ENCODE measurements around the gene ZNF358. TPM values are rescaled to one million over a fixed set of nuclear protein-coding genes. Genes with fewer than 3 reads are reported as not detected.

ZNF358 gene
- total and polyA plus RNA-seq, 4 experiments from 2014 or later, result 1.6 to 8.7 (median 8.4) TPM; not detected in 1

DNA sequence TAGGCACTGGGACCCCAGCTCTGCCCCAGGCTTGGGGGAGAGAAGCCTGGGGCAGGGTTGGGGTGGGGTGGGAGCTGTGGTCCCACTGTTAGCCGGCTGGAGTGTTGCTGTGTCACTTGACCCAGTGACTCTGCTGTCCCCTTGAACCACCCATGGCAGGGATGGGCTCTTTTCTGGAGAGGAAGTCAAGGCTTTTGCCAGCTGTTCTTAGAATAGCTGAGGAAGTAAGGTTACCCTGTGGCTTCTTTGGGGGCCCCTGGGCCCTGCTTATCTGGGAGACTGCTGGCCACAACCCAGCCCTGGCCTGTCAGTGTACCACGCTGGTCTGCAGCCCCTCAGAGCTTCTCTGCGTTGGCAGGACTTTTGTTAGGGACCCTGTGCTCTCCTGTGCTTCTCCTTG, 28.7 kb downstream of the ZNF358 start:
- Mint-ChIP-seq H3K4me1 (peaks cover 5 to 13% (median 6%) of the 10 kb centered on the region in 4 donors), H3K27ac (no peak overlapping the region), H3K4me3 (no peak overlapping the region), H3K27me3 (no peaks in the 10 kb centered on the region), H3K36me3 (peaks cover 22 to 38% of the 10 kb centered on the region in 2 donors), H3K9me3 (no peaks in the 10 kb centered on the region)
- Histone ChIP-seq H3K27ac (ENCODE audit: low read depth, low read length) (no peak overlapping the region), H3K4me3 (ENCODE audit: low read length in 2 of 2) (no peak overlapping the region), H3K4me1 (ENCODE audit: insufficient read depth, low read length) (no peaks in the 10 kb centered on the region), H3K36me3 (ENCODE audit: insufficient read depth, low read length) (peaks cover 4% of the 10 kb centered on the region), H3K27me3 (ENCODE audit: insufficient read depth, low read length) (no peaks in the 10 kb centered on the region), H3K9me3 (ENCODE audit: control insufficient read depth in 1 of 2, low read length in 2 of 2) (no peaks in the 10 kb centered on the region)
- intact Hi-C loops (cut with micrococcal nuclease), result no loop called here
- DNase-seq, result no peak
- ChIA-PET POLR2A (ENCODE audit: partially characterized antibody) (interaction anchor here (0.6 to 0.8 kb wide), 2 partner anchors 23 to 216 kb away, joined by 3 to 4 read pairs; no protein-coding TSS in a partner anchor), CTCF (ENCODE audit: partially characterized antibody) (no interaction called here)

GRCh38 chr19:7545300-7545699, 29.4 kb downstream of the ZNF358 start:
- no peak overlapping the region for H3K27ac ChIP-seq (ENCODE audit: low read depth, low read length)
- POLR2A ChIA-PET (ENCODE audit: partially characterized antibody), result no interaction called here
- H3K4me1 ChIP-seq (ENCODE audit: insufficient read depth, low read length), result no peaks in the 10 kb centered on the region
- H3K36me3 ChIP-seq (ENCODE audit: insufficient read depth, low read length), result peaks cover 4% of the 10 kb centered on the region
- Mint-ChIP-seq H3K9me3 (peaks cover 0 to 2% (median 0%) of the 10 kb centered on the region in 8 donors), H3K27me3 (no peaks in the 10 kb centered on the region), H3K4me3 (no peak overlapping the region), H3K4me1 (peaks cover 5 to 10% (median 6%) of the 10 kb centered on the region in 4 donors), H3K27ac (no peak overlapping the region), H3K36me3 (peaks cover 23 to 34% of the 10 kb centered on the region in 2 donors)
- intact Hi-C loops (cut with micrococcal nuclease), result no loop called here
- no peaks in the 10 kb centered on the region for H3K9me3 ChIP-seq (ENCODE audit: control insufficient read depth in 1 of 2, low read length in 2 of 2)
- DNase-seq, result no peak
- H3K27me3 ChIP-seq (ENCODE audit: insufficient read depth, low read length), result no peaks in the 10 kb centered on the region
- H3K4me3 ChIP-seq (ENCODE audit: low read length in 2 of 2), result no peak overlapping the region
- CTCF ChIA-PET (ENCODE audit: partially characterized antibody), result no interaction called here

- Mint-ChIP-seq H3K27ac (peak overlapping the region in 5 of 7 donors; percentile 5 to 91 (median 47)), H3K27me3 (no peaks in the 10 kb centered on the region), H3K9me3 (peaks cover 0 to 3% (median 0%) of the 10 kb centered on the region in 8 donors), H3K4me3 (no peak overlapping the region), H3K4me1 (peaks cover 5 to 9% (median 6%) of the 10 kb centered on the region in 4 donors), H3K36me3 (peaks cover 21 to 35% of the 10 kb centered on the region in 2 donors)
- H3K9me3 ChIP-seq (ENCODE audit: control insufficient read depth in 1 of 2, low read length in 2 of 2), result no peaks in the 10 kb centered on the region
- ChIA-PET CTCF (ENCODE audit: partially characterized antibody) (interaction anchor here (1.2 to 1.5 kb wide), 2 partner anchors 22 to 23 kb away, joined by 3 to 4 read pairs; no protein-coding TSS in a partner anchor), POLR2A (ENCODE audit: partially characterized antibody) (no interaction called here)
- intact Hi-C loops (cut with micrococcal nuclease), result no loop called here
- no peak overlapping the region for H3K27ac ChIP-seq (ENCODE audit: low read depth, low read length)
- no peak overlapping the region for H3K4me3 ChIP-seq (ENCODE audit: low read length in 2 of 2)
- H3K4me1 ChIP-seq (ENCODE audit: insufficient read depth, low read length), result no peaks in the 10 kb centered on the region
- peaks cover 4% of the 10 kb centered on the region for H3K36me3 ChIP-seq (ENCODE audit: insufficient read depth, low read length)
- no peaks in the 10 kb centered on the region for H3K27me3 ChIP-seq (ENCODE audit: insufficient read depth, low read length)
- peak in 1 of 5 donors; percentile 4 for DNase-seq
These were observed 30.0 kb downstream of the ZNF358 start for GRCh38 chr19:7545904-7546303.

GRCh38 chr19:7547159-7547558, 31.3 kb downstream of the ZNF358 start:
- no peaks in the 10 kb centered on the region for H3K27me3 ChIP-seq (ENCODE audit: insufficient read depth, low read length)
- CTCF ChIA-PET (ENCODE audit: partially characterized antibody), result interaction anchor here (1.2 to 1.5 kb wide), 2 partner anchors 21 to 24 kb away, joined by 3 to 4 read pairs; no protein-coding TSS in a partner anchor
- H3K4me1 ChIP-seq (ENCODE audit: insufficient read depth, low read length), result no peaks in the 10 kb centered on the region
- Mint-ChIP-seq H3K4me1 (peaks cover 5 to 13% (median 6%) of the 10 kb centered on the region in 4 donors), H3K27ac (peak overlapping the region in 1 of 7 donors; percentile 23), H3K9me3 (peaks cover 0 to 3% (median 0%) of the 10 kb centered on the region in 8 donors), H3K36me3 (peaks cover 17 to 33% of the 10 kb centered on the region in 2 donors), H3K27me3 (no peaks in the 10 kb centered on the region), H3K4me3 (no peak overlapping the region)
- intact Hi-C loops (cut with micrococcal nuclease), result no loop called here
- no peaks in the 10 kb centered on the region for H3K36me3 ChIP-seq (ENCODE audit: insufficient read depth, low read length)
- POLR2A ChIA-PET (ENCODE audit: partially characterized antibody), result no interaction called here
- no peak for DNase-seq
- no peak overlapping the region for H3K4me3 ChIP-seq (ENCODE audit: low read length in 2 of 2)
- no peaks in the 10 kb centered on the region for H3K9me3 ChIP-seq (ENCODE audit: control insufficient read depth in 1 of 2, low read length in 2 of 2)
- no peak overlapping the region for H3K27ac ChIP-seq (ENCODE audit: low read depth, low read length)

- Histone ChIP-seq H3K27ac (ENCODE audit: low read depth, low read length) (no peak overlapping the region), H3K4me3 (ENCODE audit: low read length in 2 of 2) (no peak overlapping the region), H3K4me1 (ENCODE audit: insufficient read depth, low read length) (no peaks in the 10 kb centered on the region), H3K36me3 (ENCODE audit: insufficient read depth, low read length) (no peaks in the 10 kb centered on the region), H3K27me3 (ENCODE audit: insufficient read depth, low read length) (no peaks in the 10 kb centered on the region), H3K9me3 (ENCODE audit: control insufficient read depth in 1 of 2, low read length in 2 of 2) (no peaks in the 10 kb centered on the region)
- Mint-ChIP-seq H3K4me1 (peaks cover 3 to 13% (median 7%) of the 10 kb centered on the region in 4 donors), H3K27me3 (no peaks in the 10 kb centered on the region), H3K4me3 (no peak overlapping the region), H3K9me3 (peaks cover 0 to 3% (median 0%) of the 10 kb centered on the region in 8 donors), H3K27ac (no peak overlapping the region), H3K36me3 (peaks cover 18 to 33% of the 10 kb centered on the region in 2 donors)
- DNase-seq, result peak in 1 of 5 donors; percentile 2
- ChIA-PET CTCF (ENCODE audit: partially characterized antibody) (interaction anchor here (1.2 kb wide), 1 partner anchor 19 kb away, joined by 3 read pairs; no protein-coding TSS in a partner anchor), POLR2A (ENCODE audit: partially characterized antibody) (no interaction called here)
- intact Hi-C loops (cut with micrococcal nuclease), result no loop called here
These were observed 33.7 kb downstream of the ZNF358 start for GRCh38 chr19:7549429-7550148.

GRCh38 chr19:7550169-7550770, 34.4 kb downstream of the ZNF358 start:
- Mint-ChIP-seq H3K4me1 (peaks cover 3 to 13% (median 7%) of the 10 kb centered on the region in 4 donors), H3K9me3 (peaks cover 0 to 3% (median 0%) of the 10 kb centered on the region in 8 donors), H3K27ac (no peak overlapping the region), H3K36me3 (peaks cover 18 to 32% of the 10 kb centered on the region in 2 donors), H3K4me3 (no peak overlapping the region), H3K27me3 (no peaks in the 10 kb centered on the region)
- Histone ChIP-seq H3K4me1 (ENCODE audit: insufficient read depth, low read length) (no peaks in the 10 kb centered on the region), H3K9me3 (ENCODE audit: control insufficient read depth in 1 of 2, low read length in 2 of 2) (no peaks in the 10 kb centered on the region), H3K4me3 (ENCODE audit: low read length in 2 of 2) (no peak overlapping the region), H3K36me3 (ENCODE audit: insufficient read depth, low read length) (no peaks in the 10 kb centered on the region), H3K27ac (ENCODE audit: low read depth, low read length) (no peak overlapping the region), H3K27me3 (ENCODE audit: insufficient read depth, low read length) (no peaks in the 10 kb centered on the region)
- CTCF ChIA-PET (ENCODE audit: partially characterized antibody), result interaction anchor here (1.2 kb wide), 1 partner anchor 18 kb away, joined by 3 read pairs; no protein-coding TSS in a partner anchor
- peak in 1 of 5 donors; percentile 15 for DNase-seq
- intact Hi-C loops (cut with micrococcal nuclease), result no loop called here
- POLR2A ChIA-PET (ENCODE audit: partially characterized antibody), result no interaction called here

All from CD4-positive, alpha-beta memory T cell (primary cell).